Stimulated activated naive CD4-positive, alpha-beta T cell (primary cell): ENCODE results near the gene ZBTB7A.
A peak's percentile ranks its signal among the peaks of the same experiment; 100 is the strongest.

ENCODE experiments used
- DNase-seq, 6 experiments: peaks; one replicate each; lab custom pipeline; 2025; lab: John Stamatoyannopoulos, UW

Gene ZBTB7A

GRCh38 chr19:4094291-4094690 lies 27.6 kb upstream of the ZBTB7A start:
- no peak for DNase-seq

DNA sequence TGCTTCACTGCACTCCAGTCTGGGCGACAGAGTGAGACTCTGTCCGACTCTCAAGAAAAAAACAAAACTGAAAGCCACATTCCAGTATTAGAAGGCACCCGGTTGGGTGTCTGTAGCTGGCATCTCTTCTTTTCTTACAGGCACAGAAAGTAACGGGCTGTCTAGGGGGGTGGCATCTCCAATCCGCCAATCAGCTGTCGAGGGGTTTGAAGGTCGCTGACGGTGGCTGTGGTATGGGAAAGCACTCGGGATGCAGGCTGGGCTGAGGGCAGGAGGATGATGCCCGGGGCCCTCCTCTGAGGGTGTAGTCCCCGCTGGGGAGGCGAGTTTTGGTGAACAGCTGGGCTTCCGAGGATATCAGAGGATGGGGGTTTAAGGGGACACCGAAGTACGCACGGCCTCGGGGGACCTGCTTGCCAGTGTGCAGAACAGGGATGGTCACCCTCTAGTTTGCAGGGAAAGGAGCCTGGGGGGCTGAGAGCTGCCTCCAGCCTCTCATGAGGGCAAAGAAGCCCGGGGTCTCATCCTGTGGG lies 27.0 kb upstream of the ZBTB7A start:
- DNase-seq: no peak

- no peak for DNase-seq
Measured at GRCh38 chr19:4090356-4091220, 23.9 kb upstream of the ZBTB7A start.

GRCh38 chr19:4089946-4090345 lies 23.2 kb upstream of the ZBTB7A start:
- no peak for DNase-seq

GRCh38 chr19:4089400-4089908 lies 22.8 kb upstream of the ZBTB7A start:
- DNase-seq: peak in 4 of 6 experiments; percentile 29 to 61 (median 38)

DNA sequence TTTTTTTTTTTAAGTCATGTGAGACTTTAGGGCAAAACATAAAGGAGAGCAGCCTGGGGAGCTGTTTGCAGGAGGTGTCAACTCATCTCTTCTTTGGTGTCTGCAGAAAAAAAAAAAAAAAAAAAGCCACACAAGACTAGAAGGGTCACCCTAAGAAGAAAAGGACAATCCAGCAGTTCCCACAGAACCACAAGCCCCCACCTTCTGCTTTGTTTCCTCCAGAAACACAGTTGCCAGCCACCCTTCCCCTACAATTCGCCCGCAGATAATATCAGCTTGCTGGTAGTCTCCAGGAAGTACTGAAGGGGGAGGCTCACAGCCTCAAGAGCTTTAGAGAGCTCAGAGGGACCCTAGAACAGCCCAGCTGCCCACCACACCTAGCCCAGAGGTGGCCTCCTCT lies 22.3 kb upstream of the ZBTB7A start:
- DNase-seq: peak; percentile 18 to 61 (median 32)

- DNase-seq: no peak
Measured at GRCh38 chr19:4087787-4088679, 21.3 kb upstream of the ZBTB7A start.

DNA sequence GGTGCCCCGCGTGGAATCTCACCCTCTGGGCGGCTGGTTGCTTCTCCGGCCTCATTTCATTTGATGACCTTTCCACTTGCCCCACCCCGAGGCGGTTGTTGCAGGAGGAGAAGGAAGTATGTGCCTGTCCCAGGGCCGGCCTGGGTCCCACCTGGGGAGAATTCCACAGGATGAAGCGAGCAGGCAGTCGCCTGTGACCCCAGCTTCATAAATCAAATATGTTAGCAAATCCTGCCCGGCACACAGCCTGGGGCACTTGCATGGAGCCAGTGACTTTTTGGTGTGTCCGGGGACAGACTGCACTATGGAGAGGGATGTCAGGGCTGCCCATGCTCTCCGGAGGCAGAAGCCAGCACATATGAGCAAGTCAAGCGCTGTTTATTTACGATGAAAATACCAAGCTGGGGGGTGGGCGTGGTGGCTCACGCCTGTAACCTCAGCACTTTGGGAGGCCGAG lies 19.7 kb upstream of the ZBTB7A start:
- DNase-seq: no peak

GRCh38 chr19:4084547-4084877 lies 17.8 kb upstream of the ZBTB7A start:
- no peak for DNase-seq

- peak in 3 of 6 experiments; percentile 21 to 38 (median 27) for DNase-seq
Measured at GRCh38 chr19:4083677-4084546, 17.2 kb upstream of the ZBTB7A start.

- DNase-seq: no peak
Measured at GRCh38 chr19:4082172-4082571, 15.5 kb upstream of the ZBTB7A start.

DNA sequence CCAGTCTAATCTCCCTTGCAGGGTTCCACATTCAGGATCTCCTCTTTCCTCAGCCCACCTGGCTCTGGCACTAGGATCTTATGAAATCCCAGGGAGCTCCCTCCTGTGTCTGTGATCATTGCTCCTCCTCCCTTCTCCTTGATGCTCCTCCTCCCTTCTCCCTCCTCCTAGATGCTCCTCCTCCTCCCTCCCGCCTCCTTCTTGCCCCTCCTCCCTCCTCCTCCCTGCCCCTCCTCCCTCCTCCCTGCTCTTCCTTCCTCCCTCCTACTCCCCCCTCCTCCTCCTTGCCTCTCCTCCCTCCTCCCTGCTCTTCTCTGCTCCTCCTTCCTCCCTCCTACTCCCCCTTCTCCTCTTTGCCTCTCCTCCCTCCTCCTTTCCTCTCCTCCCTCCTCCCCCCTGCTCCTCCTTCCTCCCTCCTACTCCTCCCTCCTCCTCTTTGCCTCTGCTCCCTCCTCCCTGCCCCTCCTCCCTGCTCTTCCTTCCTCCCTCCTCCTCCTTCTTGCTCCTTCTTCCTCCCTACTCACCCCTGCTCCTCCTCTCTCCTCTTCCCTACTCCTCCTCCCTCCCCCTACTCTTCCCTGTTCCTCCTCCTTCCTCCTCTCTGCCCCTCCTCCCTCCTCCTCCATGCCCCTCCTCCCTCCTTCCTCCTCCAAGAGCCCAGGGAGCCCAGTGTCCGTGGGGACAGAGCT lies 14.9 kb upstream of the ZBTB7A start:
- no peak for DNase-seq

DNA sequence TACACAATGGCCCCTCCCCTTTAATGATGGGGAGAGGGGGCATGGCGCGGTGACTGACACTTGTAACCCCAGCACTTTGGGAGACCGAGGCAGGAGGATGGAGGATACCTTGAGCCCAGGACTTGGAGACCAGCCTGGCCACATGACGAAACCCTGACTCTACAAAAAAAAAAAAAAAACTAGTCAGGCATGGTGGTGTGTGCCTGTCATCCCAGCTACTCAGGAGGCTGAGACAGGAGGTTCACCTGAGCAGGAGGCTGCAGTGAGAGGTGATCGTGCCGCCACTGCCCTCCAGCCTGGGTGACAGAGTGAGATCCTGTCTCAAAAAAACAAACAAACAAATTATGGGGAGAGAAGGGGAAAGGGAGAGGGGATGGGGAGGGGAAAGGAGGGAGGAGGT lies 13.8 kb upstream of the ZBTB7A start:
- DNase-seq: no peak

DNA sequence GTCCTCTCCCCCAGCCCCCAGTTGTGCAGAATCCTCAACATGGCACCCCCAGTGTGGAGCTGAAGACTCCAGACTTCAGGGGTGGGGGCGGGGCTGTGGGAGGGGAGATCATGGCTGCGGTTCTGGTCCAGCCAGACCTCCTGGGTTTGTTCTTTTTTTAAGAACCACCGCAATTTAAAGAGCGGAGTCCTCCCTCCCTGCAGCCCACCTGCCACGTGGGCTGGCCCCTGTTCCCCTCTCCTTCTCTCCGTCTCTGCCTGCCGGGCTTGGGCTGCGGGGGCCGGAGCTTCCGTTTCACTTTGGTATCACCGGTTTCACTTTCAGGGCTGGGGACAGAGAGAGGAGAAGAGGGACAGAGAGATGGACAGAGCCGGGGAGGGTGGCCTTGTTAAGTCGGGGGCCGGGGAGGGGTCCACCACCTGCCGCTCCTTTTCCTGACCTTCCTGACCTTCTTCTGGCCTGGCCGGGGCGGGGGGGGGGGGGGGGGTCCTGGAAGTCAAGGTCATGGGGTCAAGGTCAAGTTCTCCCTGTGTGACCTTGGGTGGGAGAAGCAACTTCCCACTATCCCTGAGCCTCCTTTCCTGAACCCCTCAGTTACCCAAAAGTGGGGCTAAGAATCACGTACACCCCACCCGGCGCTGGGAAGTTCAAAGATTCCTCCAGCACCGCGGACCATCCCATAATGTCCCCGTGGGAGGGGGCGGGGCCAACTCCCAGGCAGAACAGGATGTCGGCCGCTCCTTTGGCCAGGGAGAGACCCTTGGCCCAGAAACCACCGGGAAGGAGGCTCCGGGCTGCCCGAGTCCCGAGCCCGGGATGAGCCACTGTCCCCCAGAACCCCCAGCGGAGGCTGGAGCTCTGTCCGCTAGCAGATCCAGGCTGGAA lies 11.3 kb upstream of the ZBTB7A start:
- DNase-seq: peak in 4 of 6 experiments; percentile 9 to 40 (median 30)

DNA sequence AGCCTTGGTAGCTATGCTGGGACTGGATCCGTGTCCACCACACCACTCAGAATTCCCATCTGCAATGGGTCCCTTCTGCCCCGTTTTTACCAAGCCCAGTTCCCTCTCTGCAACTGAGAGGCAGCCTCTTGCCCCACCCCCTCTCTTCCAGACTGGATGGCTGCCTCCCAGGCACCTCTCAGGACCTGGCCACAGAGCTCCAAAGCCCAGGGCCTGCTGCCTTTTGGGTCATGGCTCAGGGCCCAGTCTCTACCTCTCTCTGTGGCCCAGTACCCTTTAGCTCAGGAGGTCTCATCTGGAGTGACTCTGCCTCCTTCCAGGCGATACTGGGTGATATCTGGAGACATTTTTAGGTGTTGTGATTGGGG lies 10.3 kb upstream of the ZBTB7A start:
- no peak for DNase-seq

DNA sequence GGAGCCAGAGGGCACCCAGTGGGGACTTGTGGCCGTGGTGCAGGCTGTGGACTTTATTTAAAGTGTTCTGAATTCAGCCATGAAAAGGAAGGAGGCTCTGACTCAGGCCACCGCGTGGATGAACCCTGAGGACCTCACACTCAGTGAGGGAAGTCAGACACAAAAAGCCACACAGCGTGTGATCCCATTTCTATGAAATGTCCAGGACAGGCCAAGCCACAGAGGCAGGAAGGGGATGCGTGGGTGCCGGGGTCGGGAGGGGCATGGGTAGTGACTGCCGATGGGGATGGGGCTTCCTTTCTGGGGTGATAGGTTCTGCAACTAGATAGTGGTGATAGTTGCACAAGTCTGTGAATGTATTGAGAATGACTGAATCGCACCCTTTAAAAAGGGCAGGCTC lies 8.7 kb upstream of the ZBTB7A start:
- no peak for DNase-seq

- DNase-seq: no peak
Measured at GRCh38 chr19:4071610-4072009, 4.9 kb upstream of the ZBTB7A start.

DNA sequence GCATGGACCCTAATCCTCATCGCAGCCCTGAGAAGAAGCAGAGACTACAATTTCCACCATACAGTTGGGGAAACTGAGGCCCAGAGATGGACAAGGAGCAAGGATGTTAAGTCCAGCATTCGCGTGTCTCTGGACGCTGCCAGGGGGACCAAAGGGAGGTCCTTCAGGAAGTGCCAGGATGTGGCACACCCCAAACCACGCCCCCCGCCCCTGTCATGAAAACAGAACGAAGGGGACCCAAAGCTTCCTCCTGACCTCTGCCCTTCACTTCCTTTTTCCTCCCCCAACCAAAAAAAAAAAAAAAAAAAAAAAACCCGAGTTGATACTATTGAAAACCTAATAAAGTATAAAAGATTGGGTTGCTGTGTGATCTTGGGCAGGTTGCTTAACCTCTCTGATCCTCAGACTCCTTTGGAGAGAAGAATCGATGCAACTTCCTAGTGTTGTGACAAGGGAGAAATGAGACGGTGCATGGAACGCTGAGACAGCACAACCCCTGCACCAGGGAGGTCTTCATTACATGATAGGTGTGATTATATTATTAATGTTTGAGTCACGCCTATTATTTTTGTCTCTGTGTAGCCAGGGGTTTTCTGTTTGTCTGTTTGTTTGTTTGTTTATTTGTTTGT lies 2.7 kb upstream of the ZBTB7A start:
- DNase-seq: peak in 4 of 6 experiments; percentile 14 to 53 (median 28)
